Adipocyte (in vitro differentiated cells): ENCODE data around the gene IKZF3.
"Not testable (repeated sequence)": the region's sequence is repeated elsewhere in the genome, so short reads cannot be mapped to it uniquely, and the experiment has no call there.

Experiments
- DNase-seq: peaks from one replicate; pipeline ENCODE4 v3.0.0-alpha.2; 2015; ENCODE audit warnings: low read depth
- H3K27me3 ChIP-seq: replicated peaks from 2 replicates; pipeline ENCODE4 v1.7.0; 2013; ENCODE audit warnings: mild to moderate bottlenecking, low read length, moderate library complexity; ENCODE audit not compliant: control insufficient read depth, insufficient read depth
- H3K36me3 ChIP-seq: 2 replicates; pipeline ENCODE4 v1.7.0; 2013; ENCODE audit warnings: low read length, mild to moderate bottlenecking, moderate library complexity; ENCODE audit not compliant: control insufficient read depth, insufficient read depth, severe bottlenecking
- H3K4me1 ChIP-seq: 2 replicates; pipeline ENCODE4 v1.7.0; 2013; ENCODE audit warnings: mild to moderate bottlenecking, low read length, moderate library complexity; ENCODE audit not compliant: control insufficient read depth, insufficient read depth
- H3K4me3 ChIP-seq: 2 replicates; pipeline ENCODE4 v1.7.0; 2013; ENCODE audit warnings: mild to moderate bottlenecking, low read length, moderate library complexity
- H3K9ac ChIP-seq: 2 replicates; pipeline ENCODE4 v1.7.0; 2013; ENCODE audit warnings: mild to moderate bottlenecking, low read length, moderate library complexity
- H3K9me3 ChIP-seq: 2 replicates; pipeline ENCODE4 v1.7.0; 2013; ENCODE audit warnings: mild to moderate bottlenecking, low read length, moderate library complexity; ENCODE audit not compliant: control insufficient read depth

Gene IKZF3

GRCh38 chr17:39730095-39730921 lies 133.8 kb downstream of the IKZF3 start, which contains the start of gene MIEN1:
Gene MIEN1, minus strand, starts transcription at chr17:39730532. Its CDS starts 37 bp downstream, at chr17:39730495.
- DNase-seq: peak; percentile 96
- Histone ChIP-seq H3K9ac (peak within 1 kb of the TSS; percentile 88), H3K27me3 (no peaks in the 10 kb centered on the region), H3K9me3 (no peaks in the 10 kb centered on the region), H3K4me1 (peaks cover 9% of the 10 kb centered on the region), H3K36me3 (peaks cover 9% of the 10 kb centered on the region), H3K4me3 (peak within 1 kb of the TSS; percentile 98)

- H3K27me3 ChIP-seq: no peaks in the 10 kb centered on the region
- DNase-seq: no peak
- H3K4me3 ChIP-seq: peak overlapping the region; percentile 98
- H3K36me3 ChIP-seq: peaks cover 16% of the 10 kb centered on the region
- no peaks in the 10 kb centered on the region for H3K9me3 ChIP-seq
- H3K9ac ChIP-seq: peak overlapping the region; percentile 88
- peaks cover 9% of the 10 kb centered on the region for H3K4me1 ChIP-seq
Measured at GRCh38 chr17:39729280-39729851, 134.7 kb downstream of the IKZF3 start.

- Histone ChIP-seq H3K4me3 (no peak overlapping the region), H3K27me3 (no peaks in the 10 kb centered on the region), H3K4me1 (peaks cover 9% of the 10 kb centered on the region), H3K9ac (no peak overlapping the region), H3K36me3 (peaks cover 20% of the 10 kb centered on the region), H3K9me3 (no peaks in the 10 kb centered on the region)
- no peak for DNase-seq
Measured at GRCh38 chr17:39727556-39727955, 136.6 kb downstream of the IKZF3 start.

- peaks cover 9% of the 10 kb centered on the region for H3K4me1 ChIP-seq
- H3K9me3 ChIP-seq: no peaks in the 10 kb centered on the region
- H3K36me3 ChIP-seq: peaks cover 25% of the 10 kb centered on the region
- no peak overlapping the region for H3K9ac ChIP-seq
- H3K4me3 ChIP-seq: no peak overlapping the region
- no peaks in the 10 kb centered on the region for H3K27me3 ChIP-seq
- no peak for DNase-seq
Measured at GRCh38 chr17:39726617-39727016, 137.5 kb downstream of the IKZF3 start.

- peaks cover 25% of the 10 kb centered on the region for H3K36me3 ChIP-seq
- H3K9me3 ChIP-seq, H3K4me3 ChIP-seq, H3K27me3 ChIP-seq, DNase-seq, H3K4me1 ChIP-seq, H3K9ac ChIP-seq: not testable (repeated sequence)
Measured at GRCh38 chr17:39725923-39726322, 138.2 kb downstream of the IKZF3 start.

GRCh38 chr17:39724731-39725130 lies 139.4 kb downstream of the IKZF3 start:
- no peak for DNase-seq
- Histone ChIP-seq H3K9me3 (no peaks in the 10 kb centered on the region), H3K27me3 (no peaks in the 10 kb centered on the region), H3K9ac (no peak overlapping the region), H3K4me1 (peaks cover 6% of the 10 kb centered on the region), H3K36me3 (peaks cover 25% of the 10 kb centered on the region), H3K4me3 (no peak overlapping the region)

- no peaks in the 10 kb centered on the region for H3K9me3 ChIP-seq
- no peak overlapping the region for H3K4me3 ChIP-seq
- no peak for DNase-seq
- no peak overlapping the region for H3K9ac ChIP-seq
- H3K36me3 ChIP-seq: peaks cover 25% of the 10 kb centered on the region
- H3K4me1 ChIP-seq: no peaks in the 10 kb centered on the region
- no peaks in the 10 kb centered on the region for H3K27me3 ChIP-seq
Measured at GRCh38 chr17:39722965-39723848, 140.9 kb downstream of the IKZF3 start.

- H3K27me3 ChIP-seq: no peaks in the 10 kb centered on the region
- H3K4me3 ChIP-seq: no peak overlapping the region
- H3K4me1 ChIP-seq: no peaks in the 10 kb centered on the region
- H3K9me3 ChIP-seq: no peaks in the 10 kb centered on the region
- peaks cover 27% of the 10 kb centered on the region for H3K36me3 ChIP-seq
- DNase-seq: no peak
- H3K9ac ChIP-seq: no peak overlapping the region
Measured at GRCh38 chr17:39722104-39722503, 142.0 kb downstream of the IKZF3 start.

- H3K9me3 ChIP-seq: no peaks in the 10 kb centered on the region
- H3K4me3 ChIP-seq: no peak overlapping the region
- no peak for DNase-seq
- peaks cover 38% of the 10 kb centered on the region for H3K36me3 ChIP-seq
- H3K4me1 ChIP-seq: no peaks in the 10 kb centered on the region
- H3K27me3 ChIP-seq: no peaks in the 10 kb centered on the region
- no peak overlapping the region for H3K9ac ChIP-seq
Measured at GRCh38 chr17:39719563-39720355, 144.4 kb downstream of the IKZF3 start.

- H3K36me3 ChIP-seq: peaks cover 40% of the 10 kb centered on the region
- H3K9me3 ChIP-seq: no peaks in the 10 kb centered on the region
Measured at GRCh38 chr17:39717660-39718059, 146.5 kb downstream of the IKZF3 start.

More at GRCh38 chr17:39717660-39718059, 146.5 kb downstream of the IKZF3 start:
- Histone ChIP-seq H3K27me3 (no peaks in the 10 kb centered on the region), H3K4me3 (no peak overlapping the region), H3K4me1 (no peaks in the 10 kb centered on the region), H3K9ac (no peak overlapping the region)
- DNase-seq: no peak
